NT2/D1 (cell line): ENCODE data around the gene KRT34.

Experiments used
- YY1 ChIP-seq: IDR thresholded peaks from 2 replicates; pipeline ENCODE4 v1.6.1; 2011; ENCODE audit not compliant: insufficient read length, insufficient read depth
- ZNF274 ChIP-seq: IDR thresholded peaks from 2 replicates; pipeline ENCODE4 v1.6.1; 2011; ENCODE audit warnings: mild to moderate bottlenecking, low read depth, low read length

DNA sequence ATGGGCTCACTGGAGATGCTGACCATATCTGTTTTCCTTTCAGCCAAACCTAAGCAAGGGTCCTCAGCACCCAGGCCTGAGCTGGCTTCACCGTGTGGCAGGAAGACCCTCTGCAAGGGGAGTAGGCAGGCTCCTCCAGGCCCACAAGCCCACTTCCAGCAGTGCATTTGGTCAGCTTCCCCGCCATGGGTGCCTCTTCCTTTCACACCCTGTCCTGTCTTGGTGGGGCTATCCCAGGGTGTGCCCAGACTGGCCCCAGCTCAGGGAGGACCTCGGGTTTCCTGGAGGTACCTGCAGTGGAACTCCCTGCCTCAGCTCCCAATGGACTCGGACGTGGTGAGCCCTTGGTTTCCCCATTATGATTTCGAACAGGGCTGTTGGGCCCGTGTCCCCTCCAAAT is 53.9 kb downstream of the KRT34 start:
- TF ChIP-seq ZNF274 (no peak), YY1 (no peak)
